GM21619 (cell line): Measurements from ENCODE around the gene BBS7.

Source experiments
- ATAC-seq: cut with Tn5 transposase; IDR thresholded peaks from one replicate; pipeline ENCODE4 v1.9.1; 2021; ENCODE audit not compliant: unreplicated experiment

The BBS7 gene

DNA sequence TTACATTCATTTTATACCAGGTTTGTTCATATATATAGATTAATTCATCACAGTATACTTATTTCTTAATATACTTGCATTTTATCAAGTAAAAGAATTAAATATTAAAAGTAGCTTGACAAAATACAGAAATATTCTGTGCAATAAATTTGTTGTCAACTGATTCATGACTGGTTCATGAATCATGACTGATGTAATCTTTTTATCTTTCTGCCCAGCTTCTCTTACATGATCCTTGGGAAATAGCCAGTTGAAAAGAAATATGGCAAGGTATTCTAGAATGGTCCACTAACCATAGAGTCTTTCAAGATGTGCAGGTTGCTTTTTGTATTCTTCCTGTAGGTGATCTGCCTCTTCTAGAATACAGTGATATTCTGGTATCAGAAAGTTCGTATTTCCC lies 42.4 kb downstream of the BBS7 start:
- ATAC-seq = no peak

GRCh38 chr4:121824950-121825349 lies 45.3 kb downstream of the BBS7 start:
- no peak for ATAC-seq

GRCh38 chr4:121824171-121824527 lies 46.1 kb downstream of the BBS7 start:
- ATAC-seq = peak; percentile 0

- peak; percentile 93 for ATAC-seq
These were observed 46.6 kb downstream of the BBS7 start, which contains the start of gene CCNA2 for GRCh38 chr4:121823505-121824170. CCNA2 (minus strand) TSS chr4:121823883; CDS start chr4:121823628, 255 bp downstream.

- ATAC-seq = peak; percentile 41
These were observed 47.3 kb downstream of the BBS7 start for GRCh38 chr4:121822796-121823504.

DNA sequence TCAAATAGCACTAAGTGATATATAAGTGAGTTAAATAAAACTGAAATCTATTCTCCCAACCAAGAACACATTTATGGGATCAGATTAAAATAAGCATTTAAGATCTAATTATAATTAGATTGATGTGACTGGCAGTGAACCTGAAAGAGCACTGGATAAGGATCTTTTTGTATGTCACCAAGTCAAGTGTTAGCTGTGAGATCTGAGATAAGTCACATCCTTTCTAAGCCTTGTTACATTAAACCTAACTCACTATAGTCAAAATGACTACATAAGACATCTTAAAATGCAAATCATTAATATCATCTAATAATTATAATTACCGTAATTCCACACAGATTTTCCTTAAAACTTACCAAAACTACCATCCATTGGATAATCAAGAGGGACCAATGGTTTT lies 48.2 kb downstream of the BBS7 start:
- ATAC-seq = no peak

- ATAC-seq = no peak
These were observed 50.9 kb downstream of the BBS7 start for GRCh38 chr4:121819216-121819965.

DNA sequence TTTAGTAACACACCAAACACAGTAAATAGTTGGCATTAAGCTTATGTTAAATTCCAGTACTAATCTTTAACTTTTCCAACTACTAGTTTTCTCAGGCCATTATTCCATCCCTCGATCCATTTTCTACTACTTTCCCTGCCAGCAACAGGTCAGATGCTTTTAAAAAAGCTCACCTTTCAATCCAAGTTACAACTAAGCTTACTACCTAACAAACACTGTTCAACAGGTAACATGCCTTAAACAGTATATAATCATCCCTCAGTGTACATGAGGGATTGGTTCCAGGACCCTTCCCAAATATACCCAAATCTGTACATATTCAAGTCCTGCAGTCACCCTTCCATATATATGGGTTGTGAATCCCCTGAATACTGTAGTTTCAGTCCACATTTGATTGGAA lies 52.1 kb downstream of the BBS7 start:
- ATAC-seq = no peak

GRCh38 chr4:121817701-121818100 lies 52.6 kb downstream of the BBS7 start:
- no peak for ATAC-seq

DNA sequence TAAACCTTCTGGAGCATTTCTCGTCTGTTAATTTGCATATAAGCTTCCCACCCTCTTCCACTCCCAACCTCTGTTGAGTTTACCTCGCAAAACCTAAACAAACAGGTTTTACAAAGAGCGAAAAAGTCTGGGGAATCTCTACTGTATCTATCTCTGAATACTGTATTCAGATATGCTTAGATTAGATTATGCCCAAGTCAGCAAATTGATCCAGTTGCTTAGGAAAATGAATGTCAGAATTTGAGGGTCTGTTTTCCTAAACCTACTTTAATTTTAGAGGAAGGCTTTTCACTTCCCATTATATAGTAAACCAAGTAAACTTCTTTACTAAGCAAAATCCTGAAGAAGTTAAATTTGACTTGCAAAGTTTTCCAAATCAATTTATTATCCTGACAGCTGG lies 53.3 kb downstream of the BBS7 start:
- no peak for ATAC-seq

DNA sequence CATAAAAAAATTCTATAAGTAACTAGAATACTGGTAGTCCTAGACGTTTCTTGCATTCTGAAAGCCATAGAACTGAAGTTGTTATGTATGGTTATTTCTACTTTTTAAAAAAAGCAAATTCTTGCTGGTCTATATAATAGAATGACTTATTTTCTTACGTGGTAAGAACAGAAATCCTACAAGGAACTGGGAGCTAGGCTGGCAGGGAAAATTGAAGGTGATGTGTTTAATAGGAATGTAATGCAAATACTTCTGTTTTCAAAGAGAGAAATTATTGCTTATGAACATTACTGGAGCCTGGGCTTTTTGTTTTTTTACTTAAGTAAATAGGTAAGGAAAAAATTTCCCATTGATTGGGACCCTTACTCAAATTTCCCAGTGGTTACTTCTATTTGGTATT lies 55.5 kb downstream of the BBS7 start:
- ATAC-seq = no peak

GRCh38 chr4:121811122-121811521 lies 59.2 kb downstream of the BBS7 start:
- ATAC-seq = no peak

DNA sequence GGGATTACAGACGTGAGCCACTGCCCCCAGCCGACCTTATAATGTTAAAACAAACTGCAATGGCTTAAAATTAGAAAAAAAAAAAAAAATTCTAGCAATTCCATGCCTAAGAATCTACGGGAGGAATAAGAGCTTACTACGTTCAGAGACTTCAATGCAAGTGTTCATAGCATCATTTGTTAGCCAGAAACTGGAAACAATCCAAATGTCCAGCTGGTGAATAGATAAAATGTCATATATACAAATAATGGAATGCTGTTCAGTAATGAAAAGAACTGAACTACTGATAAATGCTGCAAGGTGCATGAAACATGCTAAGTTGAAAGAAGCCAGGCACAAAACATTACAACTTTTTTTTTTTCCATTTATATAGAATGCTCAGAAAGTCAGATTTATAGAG lies 63.9 kb downstream of the BBS7 start:
- ATAC-seq = no peak

DNA sequence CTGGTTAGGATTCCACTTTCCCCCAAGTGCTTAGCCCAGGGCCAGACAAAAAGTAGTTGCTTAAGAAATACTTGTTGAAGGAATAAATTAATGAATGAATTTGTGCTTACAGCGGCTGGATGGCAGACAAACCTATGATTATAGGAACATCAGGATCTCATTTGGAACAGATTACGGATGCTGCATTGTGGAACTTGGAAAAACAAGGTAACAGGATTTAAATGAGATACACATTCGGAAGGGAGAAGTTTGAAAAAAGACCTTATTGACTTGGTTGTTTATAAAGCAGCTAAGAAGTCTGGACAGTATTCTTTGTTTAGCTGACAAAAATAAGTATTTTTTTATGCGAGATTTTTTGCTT lies 68.6 kb downstream of the BBS7 start:
- ATAC-seq = no peak

DNA sequence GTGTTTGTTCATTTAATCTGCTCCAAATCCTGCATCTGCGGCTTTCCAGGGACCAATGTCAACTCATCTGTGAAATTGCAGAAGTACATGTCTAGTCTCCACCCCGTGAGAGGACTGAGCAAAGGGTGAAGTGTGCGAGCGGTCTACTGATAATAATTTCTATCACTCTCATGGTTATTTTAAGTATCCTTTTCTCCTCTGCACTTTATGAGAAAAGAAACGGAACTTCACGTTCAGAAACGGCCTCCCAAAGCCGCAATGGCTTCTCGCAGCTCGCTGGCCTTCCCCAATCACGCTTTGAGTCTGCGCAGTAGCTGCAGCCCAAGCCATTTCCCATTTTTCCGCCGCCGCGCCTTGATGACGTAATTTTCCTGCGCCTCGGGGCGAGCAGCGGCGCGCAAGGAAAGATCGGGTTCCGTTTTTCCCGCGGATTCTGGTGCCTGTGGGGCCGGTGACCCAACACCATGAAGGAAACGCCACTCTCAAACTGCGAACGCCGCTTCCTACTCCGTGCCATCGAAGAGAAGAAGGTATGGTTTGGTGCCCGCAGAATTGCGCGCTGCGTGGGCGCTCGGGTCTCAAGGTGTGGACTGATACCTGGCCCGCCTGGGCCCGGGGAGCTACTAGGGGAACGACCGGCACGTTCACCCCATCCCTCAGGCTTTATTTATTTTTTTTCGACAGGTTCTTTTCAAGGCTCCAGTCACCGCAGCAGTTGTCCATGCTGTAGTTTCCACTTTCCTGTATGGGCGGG lies 69.1 kb downstream of the BBS7 start, which contains the start of gene EXOSC9:
Gene EXOSC9, plus strand, starts transcription at position 363 of the 754 bp plus-strand sequence. Its CDS starts 102 bp downstream, at position 465.
- ATAC-seq = peak; percentile 77

- ATAC-seq = peak; percentile 24
These were observed 69.7 kb downstream of the BBS7 start for GRCh38 chr4:121800638-121800960.

- ATAC-seq = no peak
These were observed 70.3 kb downstream of the BBS7 start for GRCh38 chr4:121799867-121800501.

- no peak for ATAC-seq
These were observed 71.0 kb downstream of the BBS7 start for GRCh38 chr4:121799208-121799823.

GRCh38 chr4:121796283-121796682 lies 74.0 kb downstream of the BBS7 start:
- ATAC-seq = no peak

GRCh38 chr4:121794505-121795188 lies 75.6 kb downstream of the BBS7 start:
- no peak for ATAC-seq
